Retina (tissue), 1 donor: ENCODE data around the gene GCHFR.

Source experiments
- DNase-seq: peaks from one replicate; pipeline ENCODE4 v3.0.0-alpha.2; 2016

GCHFR gene

DNA sequence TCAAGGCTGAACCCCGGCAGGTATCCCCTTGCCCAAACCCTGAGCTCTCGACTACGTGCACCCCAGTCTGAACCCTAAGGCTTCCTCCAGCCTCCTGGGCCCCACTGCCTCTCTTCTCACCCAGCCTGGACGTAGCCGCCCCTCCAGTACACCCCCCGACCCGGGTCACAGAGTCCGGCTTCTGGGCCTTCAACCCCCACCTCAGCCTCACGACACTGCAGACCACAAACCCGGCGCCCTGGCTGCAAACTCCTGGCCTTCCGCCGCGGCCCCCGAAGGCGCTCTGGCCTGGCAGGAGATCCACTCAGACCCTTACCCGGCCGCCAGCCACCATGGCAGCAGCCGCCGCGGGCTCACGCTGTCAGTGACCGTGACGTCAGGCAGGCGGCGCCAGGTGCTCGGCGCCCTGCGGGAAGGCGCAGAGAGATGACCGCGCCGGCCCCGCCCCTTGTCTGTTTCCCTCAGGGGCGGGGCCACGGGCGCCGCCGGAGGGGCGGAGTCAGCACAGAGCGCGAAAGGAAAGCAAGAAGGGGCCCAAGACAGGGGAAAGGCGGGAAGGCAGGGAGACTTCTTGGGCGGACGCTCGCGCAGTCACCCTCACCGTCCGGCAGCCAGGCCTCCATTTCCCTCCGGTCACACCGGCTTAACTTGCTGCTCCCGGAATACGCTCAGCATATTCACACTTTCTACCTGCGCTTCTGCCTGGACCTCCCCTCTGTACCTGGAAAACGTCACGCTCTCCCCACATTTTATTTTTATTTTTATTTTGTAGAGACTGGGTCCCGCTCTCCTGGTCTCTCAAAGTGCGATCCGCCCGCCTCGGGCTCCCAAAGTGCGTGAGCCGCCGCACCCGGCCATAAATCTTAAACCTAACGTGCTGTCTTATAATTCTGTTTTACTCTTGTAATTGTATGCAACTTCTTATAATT is 8.7 kb upstream of the GCHFR start, which contains the start of gene RMDN3:
TSS of gene RMDN3 (minus strand) at position 372 of the 929 bp plus-strand sequence. CDS start 471 bp downstream, outside the sequence.
- peak; percentile 98 for DNase-seq

DNA sequence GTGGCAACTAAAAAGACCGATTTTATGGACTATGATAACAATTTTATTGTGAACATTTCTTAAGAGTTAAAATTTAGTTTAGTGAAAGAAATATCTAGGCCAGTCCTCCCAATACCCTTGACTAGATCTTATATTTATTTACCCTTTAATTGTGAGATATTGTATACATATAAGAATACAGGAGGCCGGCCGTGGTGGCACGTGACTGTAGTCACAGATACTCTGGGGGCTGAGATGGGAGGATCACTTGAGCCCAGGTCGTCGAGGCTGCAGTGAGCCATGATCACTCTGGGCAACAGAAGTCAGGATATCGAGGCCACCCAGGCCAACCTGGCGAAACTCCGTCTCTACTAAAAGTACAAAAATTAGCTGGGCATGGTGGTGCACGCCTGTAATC is 8.1 kb upstream of the GCHFR start:
- no peak for DNase-seq

DNA sequence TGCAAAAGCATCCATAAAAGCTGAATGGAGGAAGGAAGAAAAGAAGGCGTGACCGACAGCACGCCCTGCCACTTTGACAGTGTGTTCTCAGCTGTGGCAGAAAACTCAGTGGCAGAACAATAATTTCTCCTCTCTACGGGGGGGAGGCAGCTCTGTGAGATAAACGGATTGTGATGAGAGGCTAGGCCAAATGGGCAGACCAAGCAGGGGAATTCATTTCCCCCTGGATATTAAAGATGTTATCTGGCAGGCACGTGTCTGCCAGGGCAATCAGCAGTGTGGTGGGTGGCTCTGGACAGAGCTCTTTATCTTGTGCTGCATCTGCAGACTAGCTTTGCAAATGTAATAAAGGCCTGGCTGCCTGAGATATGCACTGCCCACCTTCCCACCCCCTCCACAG is 6.9 kb upstream of the GCHFR start:
- DNase-seq: no peak

DNA sequence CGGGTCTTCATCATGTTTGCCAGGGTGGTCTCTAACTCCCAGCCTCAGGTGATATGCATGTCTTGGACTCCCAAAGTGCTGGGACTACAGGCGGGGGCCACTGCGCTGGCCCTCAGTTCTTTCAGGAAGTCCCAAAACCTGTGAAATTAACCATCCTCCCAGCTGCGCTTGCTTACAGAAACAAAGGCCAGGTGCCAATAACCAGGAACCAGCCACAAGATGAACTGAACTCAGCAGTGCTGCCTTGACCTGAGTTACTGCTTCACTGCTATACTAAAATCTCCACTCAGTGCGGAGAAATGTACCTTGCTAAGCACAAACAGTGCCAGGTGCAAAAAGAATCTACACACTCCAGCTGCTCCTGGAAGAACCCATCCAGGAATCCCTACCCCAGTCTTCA is 3.9 kb upstream of the GCHFR start:
- no peak for DNase-seq

DNA sequence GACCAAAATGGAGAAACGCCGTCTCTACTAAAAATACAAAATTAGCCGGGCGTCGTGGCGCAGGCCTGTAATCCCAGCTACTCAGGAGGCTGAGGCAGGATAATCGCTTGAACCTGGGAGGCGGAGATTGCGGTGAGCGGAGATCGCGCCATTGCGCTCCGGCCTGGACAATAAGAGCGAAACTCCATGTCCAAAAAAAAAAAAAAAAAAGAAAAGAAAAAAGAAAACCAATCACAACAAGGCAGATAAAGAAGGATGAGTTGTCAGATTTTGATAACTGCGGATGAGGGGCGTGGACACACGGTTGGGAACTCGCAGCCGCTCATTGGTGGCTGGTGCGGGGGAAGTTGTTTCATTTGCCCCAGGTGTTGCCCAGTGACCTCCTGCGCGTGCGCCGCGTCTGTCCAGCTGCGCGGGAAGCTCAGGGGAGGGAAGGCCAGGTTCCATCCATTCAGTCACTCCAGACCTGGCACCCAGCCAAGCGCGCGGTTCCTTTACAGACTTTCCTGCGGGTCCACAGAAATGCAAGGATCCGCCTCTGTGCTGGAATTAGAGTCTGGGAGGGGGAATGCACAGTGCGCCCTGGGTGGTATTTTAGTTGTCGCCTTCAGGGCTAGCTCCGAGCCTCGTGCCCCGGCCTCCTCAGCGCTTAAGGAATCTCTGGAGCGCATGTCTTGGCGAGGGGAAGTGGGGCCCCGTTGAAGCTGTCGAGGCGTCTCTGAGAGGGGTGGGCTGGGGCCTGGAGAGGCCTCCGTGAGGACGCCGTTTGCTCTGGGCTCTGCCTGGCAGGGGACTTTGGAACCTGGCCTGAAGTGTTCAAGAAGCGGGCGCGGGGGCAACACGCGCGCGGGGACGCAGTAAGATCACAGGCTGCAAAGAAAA is 708 bp upstream of the GCHFR start:
- DNase-seq: no peak

DNA sequence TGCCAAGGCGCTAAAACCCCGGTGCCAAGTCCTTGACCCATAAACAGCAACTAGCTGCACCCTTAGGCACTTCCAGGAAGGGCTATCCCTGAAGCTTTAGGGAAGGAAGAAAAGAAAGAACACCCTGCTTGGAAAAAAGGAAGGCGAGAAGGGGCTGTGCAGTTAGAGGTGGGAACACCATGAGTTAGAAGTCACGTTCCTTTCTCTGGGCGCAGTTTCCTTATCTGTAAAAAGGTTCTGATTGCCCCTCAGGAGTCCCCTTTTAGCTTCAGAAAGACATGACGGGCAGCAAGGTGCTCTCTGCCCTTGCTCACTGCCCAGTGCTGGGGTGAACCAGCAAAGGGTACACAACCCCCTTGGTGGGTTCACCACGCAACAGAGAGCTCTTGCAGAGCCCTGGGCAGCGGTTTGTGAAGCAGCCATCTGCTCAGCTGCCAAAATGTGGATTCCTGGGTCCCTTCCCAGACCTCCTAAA is 798 bp downstream of the GCHFR start:
- no peak for DNase-seq

DNA sequence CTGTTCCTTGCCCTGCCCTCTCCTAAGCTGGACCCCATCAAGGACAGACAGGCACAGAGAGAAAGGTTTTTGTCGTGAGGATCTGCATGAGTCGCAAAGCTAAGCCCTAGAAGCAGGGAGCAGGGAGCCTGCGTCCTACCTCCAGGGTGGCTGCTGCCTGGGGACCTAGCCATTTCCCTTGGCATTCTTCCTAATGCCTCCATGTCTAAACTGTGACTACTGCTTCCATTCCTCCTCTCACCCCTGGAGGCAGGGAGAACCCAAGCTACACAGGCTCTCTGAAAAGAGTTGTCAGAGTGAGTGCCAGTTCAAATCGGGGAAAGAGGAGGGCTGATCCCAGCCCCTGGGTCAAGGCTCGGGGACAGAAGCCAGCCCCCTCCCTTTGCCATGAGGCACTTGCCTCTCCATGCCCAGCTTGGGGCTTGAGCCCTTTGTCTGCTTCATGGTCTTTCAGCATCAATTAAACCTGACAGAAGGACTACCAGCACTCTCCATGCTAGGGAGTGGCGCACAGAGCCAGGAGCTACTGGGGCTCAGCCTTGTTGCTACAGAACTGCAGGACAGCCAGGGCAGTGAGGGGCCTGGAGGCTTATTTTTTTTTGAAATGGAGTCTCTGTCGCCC is 2.4 kb downstream of the GCHFR start:
- DNase-seq: peak; percentile 72

DNA sequence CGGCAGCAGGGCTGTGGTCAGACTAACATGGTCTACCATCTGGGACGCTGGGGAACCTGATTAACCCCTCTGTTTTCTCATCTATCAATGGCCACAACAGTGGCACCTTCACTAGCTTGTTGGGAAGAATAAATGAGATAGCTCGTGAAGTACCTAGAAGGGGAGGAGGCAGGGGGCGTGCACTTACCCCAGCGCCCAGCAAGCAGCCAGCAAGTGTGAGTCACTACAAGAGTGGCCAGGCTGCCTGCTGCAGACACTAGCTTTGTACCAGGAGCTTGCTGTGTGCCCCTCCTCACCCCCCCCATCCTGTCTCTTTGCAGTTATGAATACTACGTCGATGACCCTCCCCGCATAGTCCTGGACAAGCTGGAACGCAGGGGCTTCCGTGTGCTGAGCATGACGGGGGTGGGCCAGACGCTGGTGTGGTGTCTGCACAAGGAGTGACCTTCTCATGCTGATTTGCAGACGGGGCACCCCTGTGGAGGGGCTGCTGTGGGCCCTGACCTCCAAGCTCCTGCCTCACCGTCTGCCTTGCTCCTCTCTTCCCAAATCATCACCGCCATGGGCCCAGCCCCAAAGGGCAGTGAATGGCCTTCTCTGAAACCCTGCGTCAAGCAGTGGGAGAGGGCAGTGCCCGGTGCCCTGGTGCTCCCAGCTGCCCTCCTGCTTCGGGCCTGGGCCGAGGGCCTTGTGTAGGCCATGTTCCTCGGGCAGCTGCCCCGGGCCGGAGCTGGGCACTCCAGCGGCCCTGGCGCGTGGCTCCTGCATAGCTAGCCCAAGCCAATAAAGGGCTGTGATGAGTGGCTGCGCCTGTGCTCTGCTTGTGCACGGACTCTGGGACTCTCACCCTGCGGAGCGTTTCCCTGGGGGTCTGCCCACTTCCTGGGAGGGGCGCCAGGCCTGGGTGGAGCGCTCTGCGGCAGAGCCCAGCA is 3.3 kb downstream of the GCHFR start:
- no peak for DNase-seq

DNA sequence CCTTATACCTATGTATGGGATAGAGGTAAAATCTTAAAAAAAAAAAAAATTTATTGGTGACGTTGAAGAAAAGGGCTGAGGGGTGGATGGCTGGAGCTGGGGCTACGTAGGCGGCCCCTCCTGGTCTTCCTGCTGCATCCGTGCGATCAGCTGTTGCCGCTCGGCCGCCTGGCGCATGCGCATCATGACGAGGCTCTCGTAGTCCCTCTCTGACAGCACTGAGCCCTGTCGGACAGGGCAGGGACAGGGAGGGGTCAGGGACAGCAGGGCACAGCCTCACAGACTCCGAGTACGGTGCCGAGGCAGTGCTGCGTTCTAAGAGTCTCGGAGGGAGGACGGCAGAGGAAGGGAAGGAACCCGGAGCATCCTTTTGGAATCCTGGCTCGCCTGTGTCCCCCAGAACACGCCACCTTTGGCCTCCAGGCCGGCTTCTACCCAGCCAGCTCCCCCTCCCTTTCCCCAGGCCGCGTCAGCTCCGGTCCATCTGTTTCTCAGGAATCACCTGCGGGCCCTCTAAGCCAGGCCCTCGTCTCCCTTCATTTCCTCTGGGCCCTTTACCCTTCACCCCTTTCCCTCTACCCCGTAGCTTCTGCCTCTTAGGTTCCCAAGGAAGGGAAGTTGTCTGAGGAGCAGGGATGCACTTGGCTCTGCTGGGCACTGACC is 4.1 kb downstream of the GCHFR start:
- no peak for DNase-seq

DNA sequence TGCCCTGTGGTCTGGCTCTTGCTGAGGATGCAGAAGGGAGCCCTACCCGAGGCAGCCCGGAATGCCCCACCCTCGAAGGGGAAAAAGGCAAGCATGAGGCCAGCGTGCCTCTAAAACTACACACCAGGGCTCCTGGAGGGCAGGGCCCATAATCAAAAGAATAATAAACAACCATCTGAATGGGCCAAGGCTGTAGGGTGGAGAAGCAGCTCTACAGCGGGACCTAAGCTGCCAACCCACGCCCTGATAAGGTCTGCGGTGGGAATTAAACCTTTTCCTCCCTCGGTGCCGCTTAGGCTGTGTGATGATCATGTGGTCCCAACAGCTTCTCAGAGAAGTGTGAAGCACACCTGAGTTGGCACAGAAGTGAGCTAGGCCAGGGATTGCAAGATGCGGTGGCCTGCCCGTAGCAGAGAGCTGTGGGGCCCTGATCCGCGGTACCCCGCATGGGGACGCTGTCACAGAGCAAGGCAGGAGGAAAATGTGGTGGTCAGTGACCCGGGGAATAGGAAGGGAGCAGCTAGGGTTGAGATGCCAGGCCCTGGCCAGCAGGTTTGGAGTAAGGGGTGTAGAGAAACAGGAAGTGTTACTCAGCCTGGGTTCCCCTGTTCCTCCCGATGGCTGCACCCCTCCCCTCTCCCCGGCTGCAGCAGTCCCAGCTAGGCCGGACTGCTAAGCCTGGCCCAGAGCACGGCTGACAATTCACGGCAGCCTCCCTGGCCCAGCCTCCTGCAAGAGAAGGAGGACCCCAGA is 4.8 kb downstream of the GCHFR start:
- DNase-seq: no peak

DNA sequence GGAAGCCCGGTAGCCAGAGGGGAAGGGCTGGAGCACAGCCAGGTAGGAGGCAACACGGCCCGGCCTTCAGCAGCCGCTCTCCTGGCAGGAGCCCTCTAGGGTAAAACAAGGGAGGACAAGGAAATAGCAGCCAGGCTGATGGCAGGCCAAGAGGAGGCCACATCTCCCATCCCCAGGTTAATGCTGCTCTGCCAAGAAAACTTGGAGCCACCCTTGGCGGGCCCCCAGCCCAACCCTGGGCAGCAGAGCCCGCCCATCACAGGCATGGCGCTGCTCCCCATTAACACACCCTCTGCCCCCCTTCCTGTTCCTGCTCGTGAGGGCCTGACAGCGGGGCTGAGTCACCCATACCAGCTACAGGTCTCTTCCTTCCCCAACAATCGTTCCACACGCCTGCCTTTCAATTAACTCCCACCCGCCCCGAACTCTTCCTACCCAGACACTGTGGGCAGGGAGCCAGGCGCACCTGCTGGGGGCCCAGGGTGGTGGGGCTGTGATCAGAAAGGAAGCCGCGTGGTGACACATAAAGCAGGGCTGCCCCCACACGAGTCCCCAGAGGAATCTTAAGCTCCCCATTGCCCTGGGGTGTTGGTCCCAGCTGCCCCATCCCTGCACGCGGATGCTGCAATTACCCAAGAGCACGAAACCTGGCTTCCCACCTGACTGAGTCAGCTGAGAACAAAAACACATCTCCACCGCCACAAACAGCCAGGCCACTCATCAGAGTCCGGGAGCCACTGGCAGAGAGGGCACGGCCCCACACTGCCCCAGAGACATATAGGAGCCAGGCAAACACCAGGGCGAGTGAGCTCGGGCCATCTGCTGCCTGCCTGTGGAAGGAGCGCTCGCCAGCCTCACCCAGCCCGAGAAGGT is 5.6 kb downstream of the GCHFR start, which contains the start of gene C15orf62:
TSS of gene C15orf62 (plus strand) at position 707 of the 873 bp plus-strand sequence. CDS start 516 bp downstream, outside the sequence.
- peak; percentile 37 for DNase-seq

DNA sequence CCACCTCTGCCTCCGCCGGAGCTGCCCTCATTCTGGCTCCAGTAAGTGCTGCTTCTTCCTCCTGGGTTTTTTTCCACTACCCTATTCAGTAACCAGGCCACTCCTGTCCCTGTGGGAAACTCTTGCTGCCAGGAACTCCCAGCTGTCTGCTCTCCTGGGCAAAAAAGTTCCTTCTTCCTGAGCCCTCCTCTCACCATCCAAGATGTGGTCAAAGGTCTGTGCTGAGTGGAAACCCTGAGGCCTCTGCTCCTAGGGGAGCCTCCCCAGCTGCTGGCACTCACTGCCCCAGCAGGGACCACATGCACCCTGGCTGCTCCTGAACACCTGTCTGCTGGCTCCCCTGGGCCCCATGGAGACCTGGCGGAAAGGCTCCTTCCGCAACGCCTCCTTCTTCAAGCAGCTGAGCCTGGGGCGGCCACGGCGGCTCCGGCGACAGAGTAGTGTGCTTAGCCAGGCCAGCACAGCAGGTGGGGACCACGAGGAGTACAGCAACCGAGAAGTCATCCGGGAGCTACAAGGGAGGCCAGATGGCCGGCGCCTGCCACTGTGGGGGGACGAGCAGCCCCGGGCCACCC is 6.4 kb downstream of the GCHFR start:
- DNase-seq: peak; percentile 49

DNA sequence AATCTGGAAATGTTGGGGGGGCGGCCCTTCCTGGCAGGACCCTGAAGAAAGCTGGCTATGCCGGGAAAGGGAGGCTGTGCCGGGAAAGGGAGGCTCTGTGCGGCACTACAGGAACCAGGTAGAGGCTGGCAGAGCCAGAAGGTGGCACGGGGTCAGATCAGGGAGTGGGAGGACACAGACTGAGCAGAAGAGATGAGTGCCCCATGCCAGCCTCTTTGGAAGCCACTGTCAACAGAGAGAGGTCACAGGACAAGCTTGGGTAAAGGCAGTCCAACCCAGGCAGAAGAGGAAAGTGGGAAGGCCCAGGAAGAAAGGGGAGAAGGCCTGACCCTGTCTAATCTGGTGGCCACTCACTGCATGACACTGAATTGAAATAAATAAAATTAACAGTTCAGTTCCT is 7.4 kb downstream of the GCHFR start:
- no peak for DNase-seq

DNA sequence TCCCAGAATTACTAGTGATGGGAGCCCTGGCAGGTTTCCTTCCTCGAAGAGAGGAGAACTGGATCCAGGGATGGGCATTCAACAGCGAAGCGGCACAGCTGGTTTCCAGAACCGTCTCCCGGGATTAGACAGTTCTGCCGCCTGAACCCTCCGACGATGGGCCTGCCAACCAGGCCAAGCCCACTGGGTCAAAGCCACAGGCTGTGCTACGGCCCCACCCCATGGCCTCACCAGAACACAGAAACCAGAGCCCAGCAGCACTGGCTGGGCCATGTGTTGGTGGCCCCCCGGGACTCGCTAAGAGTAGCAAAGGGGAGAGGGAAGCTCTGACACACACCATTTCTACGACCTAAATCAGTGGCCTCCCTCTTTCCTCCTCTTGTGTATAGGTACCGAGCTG is 8.1 kb downstream of the GCHFR start:
- DNase-seq: no peak

DNA sequence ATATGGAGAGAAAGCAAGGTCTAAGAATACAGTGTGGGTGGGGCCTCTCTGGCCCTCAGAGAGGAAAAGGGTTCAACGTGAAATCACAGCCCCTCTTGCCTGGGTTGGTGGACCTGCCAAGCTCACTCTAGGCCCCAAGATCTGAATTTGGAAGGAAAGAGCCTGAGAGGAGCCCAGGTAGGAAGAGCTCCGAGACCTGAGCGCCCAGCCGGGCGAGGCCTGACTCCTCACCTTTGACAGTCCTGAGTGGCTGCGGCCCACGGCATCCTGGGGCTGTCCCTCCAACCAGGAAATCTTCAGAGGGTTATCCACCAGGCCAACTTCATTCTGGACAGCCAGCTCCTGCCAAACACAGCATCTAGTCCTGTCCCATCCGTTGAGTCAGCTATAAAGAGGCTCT is 9.6 kb downstream of the GCHFR start:
- no peak for DNase-seq

DNA sequence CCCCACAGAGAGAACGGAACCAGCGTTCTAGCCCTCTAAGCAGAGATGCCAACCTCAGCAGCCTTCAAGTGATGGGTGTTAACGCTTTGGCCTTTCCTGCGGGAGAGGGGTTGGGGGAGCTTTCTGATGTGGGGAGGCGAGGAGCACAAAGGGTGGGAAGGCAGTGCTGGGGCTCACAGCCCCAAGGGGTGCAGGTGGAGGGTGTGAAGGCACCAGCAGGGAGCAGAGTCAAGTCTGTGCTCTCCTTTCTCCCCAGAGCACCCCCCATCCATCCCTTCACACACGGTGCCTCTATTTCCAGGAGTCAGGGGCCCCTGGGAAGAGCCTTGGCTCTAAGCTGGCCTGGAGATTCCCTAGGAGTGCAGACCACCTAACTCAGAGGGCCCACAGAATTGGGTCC is 10.0 kb downstream of the GCHFR start:
- DNase-seq: no peak

DNA sequence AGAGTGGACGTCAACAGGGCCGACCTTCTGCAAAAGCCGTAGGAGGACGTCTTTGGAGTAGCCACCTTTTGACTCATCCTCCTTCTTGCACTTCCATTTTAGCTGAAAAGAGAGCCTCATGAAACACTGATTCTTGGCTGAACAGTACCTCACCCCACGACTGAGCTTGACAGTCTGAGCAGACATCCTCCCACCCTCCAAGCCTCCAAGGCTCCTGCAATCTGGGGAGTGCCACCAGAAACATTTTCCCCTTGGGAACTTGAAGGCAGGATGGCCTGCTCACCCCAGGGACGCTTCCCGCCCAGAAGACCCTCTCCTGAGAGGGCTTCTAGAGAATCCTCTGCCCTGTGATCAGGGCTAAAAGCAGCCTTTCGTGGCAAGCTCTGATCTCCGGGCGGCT is 11.1 kb downstream of the GCHFR start:
- no peak for DNase-seq

DNA sequence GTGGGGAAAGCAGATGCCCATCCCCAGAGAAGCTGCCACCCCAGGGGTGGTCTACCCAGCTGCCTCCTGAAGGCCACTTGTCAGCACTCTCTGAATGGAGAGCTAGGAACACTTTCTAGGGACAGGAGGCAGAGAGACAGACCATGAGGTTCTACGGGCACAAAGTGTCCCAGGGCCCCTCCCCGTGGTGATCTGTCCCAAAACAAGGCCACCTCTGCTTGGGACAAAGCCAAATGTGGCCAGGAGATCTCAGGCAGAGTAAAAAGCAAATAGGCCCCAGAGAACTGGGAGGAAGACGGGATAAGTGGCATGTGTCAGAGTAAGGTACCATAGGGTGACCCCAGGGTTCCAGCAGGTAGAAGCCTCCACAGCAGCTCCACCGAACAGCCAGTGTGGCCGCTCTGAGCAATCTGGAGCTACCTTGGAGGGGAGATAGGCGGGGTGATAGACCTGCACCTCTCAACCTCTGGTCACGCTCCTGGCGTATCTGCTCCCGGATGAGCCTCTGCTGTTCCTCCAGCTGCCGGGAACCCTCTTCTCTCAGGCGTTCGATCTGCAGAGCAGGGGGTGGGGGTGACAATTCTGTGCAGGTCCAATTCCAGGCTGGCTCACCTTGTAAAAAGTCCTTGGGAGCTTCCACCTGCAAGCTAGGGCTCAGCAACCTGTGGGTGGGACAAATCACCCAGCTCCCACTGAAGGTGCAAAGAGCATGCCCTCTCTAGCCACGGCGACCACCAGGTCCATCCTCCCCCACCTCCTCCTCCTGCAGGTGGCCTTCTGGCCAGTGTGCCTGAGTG is 12.1 kb downstream of the GCHFR start:
- DNase-seq: no peak
